ENCODE measurements around the gene RASA3. TPM values are rescaled to one million over a fixed set of nuclear protein-coding genes. Genes with fewer than 3 reads are reported as not detected.
A peak's percentile ranks its signal among the peaks of the same experiment; 100 is the strongest.

Gene RASA3
- total RNA-seq, 5 donors from 2014 or later (not counting 1 experiment from before 2014, with no cell fraction given): 223 to 267 (median 238) TPM

DNA sequence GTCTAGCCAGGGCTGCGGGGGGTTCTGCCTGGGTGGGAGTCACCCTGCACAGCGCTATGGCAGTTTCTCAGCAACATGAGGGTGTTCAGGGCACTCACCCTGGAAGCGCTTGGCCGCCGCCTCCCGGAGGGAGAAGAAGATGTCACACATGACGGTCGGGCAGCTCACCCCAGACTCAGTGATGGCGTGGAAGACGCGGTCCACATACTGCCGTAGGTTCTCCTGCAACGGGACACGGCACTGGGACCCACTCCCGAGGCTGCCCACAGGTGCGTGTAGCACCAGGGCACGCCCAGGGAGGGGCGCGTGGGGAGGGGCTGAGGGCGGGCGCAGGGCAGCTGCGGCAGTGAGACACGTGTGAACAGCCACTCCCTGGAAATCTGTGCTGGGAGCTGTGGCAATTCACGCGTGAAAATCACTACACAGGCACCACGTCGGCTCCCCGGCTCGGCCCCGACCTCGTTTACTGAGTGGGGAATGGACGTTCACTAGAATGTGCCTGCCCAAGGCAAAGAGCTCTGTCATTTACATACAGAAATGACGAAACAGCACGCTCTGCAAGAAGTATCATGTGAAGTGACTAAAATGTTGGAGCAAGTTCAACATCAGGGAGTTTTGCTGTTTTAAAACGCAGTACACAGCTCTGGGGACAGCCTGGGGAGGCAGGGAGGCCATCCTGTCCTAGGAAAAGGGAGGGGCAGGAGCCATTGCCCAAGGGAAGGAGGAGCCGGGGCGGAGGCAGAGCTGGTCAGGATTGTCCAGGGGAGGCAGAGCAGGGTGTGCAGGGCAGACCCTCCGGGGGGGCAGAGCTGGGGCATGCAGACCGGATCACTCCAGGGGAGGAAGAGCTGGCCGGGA, 117.1 kb downstream of the RASA3 start:
- 94% methylated on average over 38 of the region's 40 CpGs for WGBS (ENCODE audit: insufficient coverage)
- H3K36me3 ChIP-seq (ENCODE audit: control insufficient read depth in 2 of 2, extremely low read depth in 1 of 2, insufficient read depth in 1 of 2, low read length in 1 of 2): peaks cover 28 to 91% of the 10 kb centered on the region in 2 donors
- H3K27me3 ChIP-seq (replicated peaks in 1 of 2; ENCODE audit: control insufficient read depth in 2 of 2, extremely low read depth in 1 of 2, insufficient read depth in 2 of 2, low read length in 1 of 2): peaks cover 0 to 3% of the 10 kb centered on the region in 2 experiments
- Mint-ChIP-seq H3K9me3 (no peaks in the 10 kb centered on the region), H3K36me3 (peaks cover 23% of the 10 kb centered on the region), H3K4me3 (no peak overlapping the region), H3K27me3 (no peaks in the 10 kb centered on the region), H3K4me1 (peaks cover 5 to 7% (median 5%) of the 10 kb centered on the region in 3 donors), H3K27ac (peak overlapping the region in 1 of 2 donors; percentile 11)
- ATAC-seq (replicated peaks in 1 of 4): no peak
- no peak overlapping the region for H3K4me3 ChIP-seq (ENCODE audit: control insufficient read depth in 1 of 2, extremely low read depth in 1 of 2, low read length in 1 of 2)
- DNase-seq: no peak
- H3K9me3 ChIP-seq: no peaks in the 10 kb centered on the region
- H3K4me1 ChIP-seq (ENCODE audit: control insufficient read depth in 1 of 2, extremely low read depth in 1 of 2, insufficient read depth in 2 of 2, low read length in 2 of 2): peaks cover 0 to 30% of the 10 kb centered on the region in 2 experiments
- CTCF ChIA-PET: no interaction called here
- H3K27ac ChIP-seq (ENCODE audit: low read length): no peak overlapping the region
- POLR2A ChIA-PET: interaction anchor here in 1 of 2 donors (0.5 kb wide), 1 partner anchor 190 kb away, joined by 3 read pairs; no protein-coding TSS in a partner anchor

DNA sequence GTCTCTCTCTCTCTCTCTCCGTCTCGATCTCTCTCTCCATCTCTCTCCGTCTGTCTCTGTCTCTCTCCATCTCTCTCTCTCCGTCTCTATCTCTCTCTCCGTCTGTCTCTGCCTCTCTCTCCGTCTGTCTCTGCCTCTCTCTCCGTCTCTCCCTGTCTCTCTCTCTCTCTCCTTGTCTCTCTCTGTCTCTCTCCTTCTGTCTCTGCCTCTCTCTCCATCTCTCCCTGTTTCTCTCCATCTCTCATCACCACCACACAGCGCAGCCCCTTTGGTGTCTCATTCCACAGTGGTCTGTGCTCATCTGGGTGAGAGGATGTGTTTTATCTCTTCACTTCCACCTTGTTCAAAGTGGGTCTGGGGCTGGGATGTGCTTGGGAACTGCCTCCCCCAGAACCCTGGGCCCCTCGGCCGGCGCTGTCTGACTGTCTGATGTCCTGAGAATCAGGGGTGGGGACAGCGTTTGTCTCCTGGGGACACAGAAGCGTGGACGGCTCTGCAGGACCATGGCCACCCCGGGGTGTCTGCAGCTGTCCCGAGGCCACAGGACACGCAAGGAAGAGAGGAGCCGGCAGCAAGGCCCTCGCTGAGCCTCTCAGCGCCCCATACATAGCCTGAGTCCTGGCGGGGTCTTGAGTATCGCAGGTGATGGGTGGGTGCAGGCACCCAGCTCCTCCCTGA, 118.3 kb downstream of the RASA3 start:
- Mint-ChIP-seq H3K4me3 (no peak overlapping the region), H3K36me3 (peaks cover 24% of the 10 kb centered on the region), H3K27ac (no peak overlapping the region), H3K9me3 (no peaks in the 10 kb centered on the region), H3K27me3 (no peaks in the 10 kb centered on the region), H3K4me1 (peaks cover 5 to 7% (median 5%) of the 10 kb centered on the region in 3 donors)
- ATAC-seq (replicated peaks in 1 of 4): no peak
- CTCF ChIA-PET: no interaction called here
- Histone ChIP-seq H3K36me3 (ENCODE audit: control insufficient read depth in 2 of 2, extremely low read depth in 1 of 2, insufficient read depth in 1 of 2, low read length in 1 of 2) (peaks cover 31 to 95% of the 10 kb centered on the region in 2 donors), H3K9me3 (no peaks in the 10 kb centered on the region), H3K27me3 (replicated peaks in 1 of 2; ENCODE audit: control insufficient read depth in 2 of 2, extremely low read depth in 1 of 2, insufficient read depth in 2 of 2, low read length in 1 of 2) (peaks cover 0 to 3% of the 10 kb centered on the region in 2 experiments), H3K27ac (ENCODE audit: low read length) (peak overlapping the region; percentile 10), H3K4me1 (ENCODE audit: control insufficient read depth in 1 of 2, extremely low read depth in 1 of 2, insufficient read depth in 2 of 2, low read length in 2 of 2) (peaks cover 0 to 30% of the 10 kb centered on the region in 2 experiments), H3K4me3 (ENCODE audit: control insufficient read depth in 1 of 2, extremely low read depth in 1 of 2, low read length in 1 of 2) (no peak overlapping the region)
- POLR2A ChIA-PET: no interaction called here
- no peak for DNase-seq
- WGBS (ENCODE audit: insufficient coverage): 96% methylated on average over 19 of the region's 22 CpGs

GRCh38 chr13:114013336-114013735, 119.1 kb downstream of the RASA3 start:
- ChIA-PET POLR2A (no interaction called here), CTCF (no interaction called here)
- peaks cover 0 to 32% of the 10 kb centered on the region in 2 experiments for H3K4me1 ChIP-seq (ENCODE audit: control insufficient read depth in 1 of 2, extremely low read depth in 1 of 2, insufficient read depth in 2 of 2, low read length in 2 of 2)
- no peaks in the 10 kb centered on the region for H3K27me3 Mint-ChIP-seq
- no peak for ATAC-seq (replicated peaks in 1 of 4)
- H3K27ac Mint-ChIP-seq: no peak overlapping the region
- no peak overlapping the region for H3K4me3 Mint-ChIP-seq
- no peak for DNase-seq
- no peak overlapping the region for H3K4me3 ChIP-seq (ENCODE audit: control insufficient read depth in 1 of 2, extremely low read depth in 1 of 2, low read length in 1 of 2)
- peaks cover 5 to 7% (median 5%) of the 10 kb centered on the region in 3 donors for H3K4me1 Mint-ChIP-seq
- H3K36me3 Mint-ChIP-seq: peaks cover 27% of the 10 kb centered on the region
- H3K9me3 Mint-ChIP-seq: no peaks in the 10 kb centered on the region
- no peaks in the 10 kb centered on the region for H3K9me3 ChIP-seq
- peaks cover 0 to 3% of the 10 kb centered on the region in 2 experiments for H3K27me3 ChIP-seq (replicated peaks in 1 of 2; ENCODE audit: control insufficient read depth in 2 of 2, extremely low read depth in 1 of 2, insufficient read depth in 2 of 2, low read length in 1 of 2)
- WGBS (ENCODE audit: insufficient coverage): 78% methylated on average over 4 of the region's 4 CpGs
- peaks cover 30 to 91% of the 10 kb centered on the region in 2 donors for H3K36me3 ChIP-seq (ENCODE audit: control insufficient read depth in 2 of 2, extremely low read depth in 1 of 2, insufficient read depth in 1 of 2, low read length in 1 of 2)
- no peak overlapping the region for H3K27ac ChIP-seq (ENCODE audit: low read length)

GRCh38 chr13:114012921-114013320, 119.5 kb downstream of the RASA3 start:
- Histone ChIP-seq H3K4me3 (ENCODE audit: control insufficient read depth in 1 of 2, extremely low read depth in 1 of 2, low read length in 1 of 2) (no peak overlapping the region), H3K9me3 (no peaks in the 10 kb centered on the region), H3K4me1 (ENCODE audit: control insufficient read depth in 1 of 2, extremely low read depth in 1 of 2, insufficient read depth in 2 of 2, low read length in 2 of 2) (peaks cover 0 to 32% of the 10 kb centered on the region in 2 experiments), H3K27ac (ENCODE audit: low read length) (no peak overlapping the region), H3K27me3 (replicated peaks in 1 of 2; ENCODE audit: control insufficient read depth in 2 of 2, extremely low read depth in 1 of 2, insufficient read depth in 2 of 2, low read length in 1 of 2) (peaks cover 0 to 3% of the 10 kb centered on the region in 2 experiments), H3K36me3 (ENCODE audit: control insufficient read depth in 2 of 2, extremely low read depth in 1 of 2, insufficient read depth in 1 of 2, low read length in 1 of 2) (peaks cover 26 to 88% of the 10 kb centered on the region in 2 donors)
- Mint-ChIP-seq H3K27me3 (no peaks in the 10 kb centered on the region), H3K4me3 (no peak overlapping the region), H3K9me3 (no peaks in the 10 kb centered on the region), H3K36me3 (peaks cover 27% of the 10 kb centered on the region), H3K27ac (no peak overlapping the region), H3K4me1 (peaks cover 5 to 7% (median 5%) of the 10 kb centered on the region in 3 donors)
- POLR2A ChIA-PET: no interaction called here
- 96% methylated on average over 17 of the region's 21 CpGs for WGBS (ENCODE audit: insufficient coverage)
- no peak for DNase-seq
- ATAC-seq (replicated peaks in 1 of 4): no peak
- CTCF ChIA-PET: no interaction called here

GRCh38 chr13:114012141-114012540, 120.3 kb downstream of the RASA3 start:
- ChIA-PET POLR2A (no interaction called here), CTCF (no interaction called here)
- H3K4me3 Mint-ChIP-seq: no peak overlapping the region
- DNase-seq: no peak
- Histone ChIP-seq H3K27ac (ENCODE audit: low read length) (no peak overlapping the region), H3K4me3 (ENCODE audit: control insufficient read depth in 1 of 2, extremely low read depth in 1 of 2, low read length in 1 of 2) (no peak overlapping the region), H3K36me3 (ENCODE audit: control insufficient read depth in 2 of 2, extremely low read depth in 1 of 2, insufficient read depth in 1 of 2, low read length in 1 of 2) (peaks cover 25 to 85% of the 10 kb centered on the region in 2 donors), H3K9me3 (no peaks in the 10 kb centered on the region), H3K27me3 (replicated peaks in 1 of 2; ENCODE audit: control insufficient read depth in 2 of 2, extremely low read depth in 1 of 2, insufficient read depth in 2 of 2, low read length in 1 of 2) (peaks cover 0 to 3% of the 10 kb centered on the region in 2 experiments), H3K4me1 (ENCODE audit: control insufficient read depth in 1 of 2, extremely low read depth in 1 of 2, insufficient read depth in 2 of 2, low read length in 2 of 2) (peaks cover 0 to 32% of the 10 kb centered on the region in 2 experiments)
- H3K27ac Mint-ChIP-seq: no peak overlapping the region
- 95% methylated on average over 15 of the region's 17 CpGs for WGBS (ENCODE audit: insufficient coverage)
- peaks cover 29% of the 10 kb centered on the region for H3K36me3 Mint-ChIP-seq
- no peaks in the 10 kb centered on the region for H3K9me3 Mint-ChIP-seq
- peaks cover 5 to 7% (median 5%) of the 10 kb centered on the region in 3 donors for H3K4me1 Mint-ChIP-seq
- peak in 1 of 4 experiments; percentile 17 for ATAC-seq (replicated peaks in 1 of 4)
- no peaks in the 10 kb centered on the region for H3K27me3 Mint-ChIP-seq

- peak in 2 of 4 experiments; percentile 25 to 29 for ATAC-seq (replicated peaks in 1 of 4)
- WGBS (ENCODE audit: insufficient coverage): 96% methylated on average over 16 of the region's 19 CpGs
- POLR2A ChIA-PET: no interaction called here
These were observed 121.2 kb downstream of the RASA3 start for GRCh38 chr13:114011226-114011625.

More at GRCh38 chr13:114011226-114011625, 121.2 kb downstream of the RASA3 start:
- Mint-ChIP-seq H3K27me3 (no peaks in the 10 kb centered on the region), H3K4me3 (no peak overlapping the region), H3K9me3 (no peaks in the 10 kb centered on the region), H3K36me3 (peaks cover 23% of the 10 kb centered on the region), H3K4me1 (peaks cover 4 to 7% (median 5%) of the 10 kb centered on the region in 3 donors), H3K27ac (peak overlapping the region; percentile 69 to 82)
- H3K4me1 ChIP-seq (ENCODE audit: control insufficient read depth in 1 of 2, extremely low read depth in 1 of 2, insufficient read depth in 2 of 2, low read length in 2 of 2): peaks cover 0 to 32% of the 10 kb centered on the region in 2 experiments
- H3K27me3 ChIP-seq (replicated peaks in 1 of 2; ENCODE audit: control insufficient read depth in 2 of 2, extremely low read depth in 1 of 2, insufficient read depth in 2 of 2, low read length in 1 of 2): peaks cover 0 to 3% of the 10 kb centered on the region in 2 experiments
- H3K4me3 ChIP-seq (ENCODE audit: control insufficient read depth in 1 of 2, extremely low read depth in 1 of 2, low read length in 1 of 2): no peak overlapping the region
- H3K36me3 ChIP-seq (ENCODE audit: control insufficient read depth in 2 of 2, extremely low read depth in 1 of 2, insufficient read depth in 1 of 2, low read length in 1 of 2): peaks cover 20 to 76% of the 10 kb centered on the region in 2 donors
- no peaks in the 10 kb centered on the region for H3K9me3 ChIP-seq
- DNase-seq: no peak
- CTCF ChIA-PET: no interaction called here
- H3K27ac ChIP-seq (ENCODE audit: low read length): no peak overlapping the region
